Esophagus (tissue), 2 donors: ENCODE measurements around the gene PTPRT. TPM values are rescaled to one million over a fixed set of nuclear protein-coding genes. Genes with fewer than 3 reads are reported as not detected.

ENCODE experiments used
- H3K27ac ChIP-seq, 2 donors: one replicate each; pipeline ENCODE4 v1.5.1; 2013; ENCODE audit warnings: low read depth in 2 of 2, mild to moderate bottlenecking in 2 of 2, inconsistent platforms in 1 of 2, low read length in 1 of 2, moderate library complexity in 1 of 2
- H3K27me3 ChIP-seq, 2 donors: one replicate each; pipeline ENCODE4 v1.6.1; 2013; ENCODE audit warnings: low read length in 2 of 2, control low read depth in 1 of 2, mild to moderate bottlenecking in 1 of 2; ENCODE audit not compliant: insufficient read depth in 2 of 2, control insufficient read depth in 1 of 2
- H3K36me3 ChIP-seq, 2 donors: one replicate each; pipeline ENCODE4 v1.6.1; 2013; ENCODE audit warnings: low read length in 1 of 2; ENCODE audit not compliant: control insufficient read depth in 2 of 2, insufficient read depth in 2 of 2
- H3K4me1 ChIP-seq, 2 donors: one replicate each; pipeline ENCODE4 v1.6.1; 2013; ENCODE audit warnings: low read length in 1 of 2; ENCODE audit not compliant: control insufficient read depth in 2 of 2, insufficient read depth in 2 of 2
- H3K4me3 ChIP-seq, 2 donors: one replicate each; pipeline ENCODE4 v1.5.1; 2013; ENCODE audit warnings: low read length in 2 of 2, mild to moderate bottlenecking in 2 of 2, low read depth in 1 of 2, moderate library complexity in 1 of 2
- H3K9me3 ChIP-seq, 2 donors: one replicate each; pipeline ENCODE4 v1.6.1; 2013; ENCODE audit warnings: mild to moderate bottlenecking in 2 of 2, low read depth in 1 of 2, low read length in 1 of 2, moderate library complexity in 1 of 2; ENCODE audit not compliant: control insufficient read depth in 2 of 2, insufficient read depth in 1 of 2
- WGBS, 2 donors: extraction: QIAGEN DNeasy Blood & Tissue Kit; methylation state at CpG; one replicate each; pipeline ENCODE4 v1.1.7; 2013; 5-methylcytosine and 5-hydroxymethylcytosine counted together
- polyA plus RNA-seq, 2 donors: library from polyadenylated mRNA; stranded (reverse); fragments of 200-250 nt; gene quantifications; one replicate each; pipeline ENCODE4 v1.2.3, GENCODE V29; 2013
- donor health status: healthy with polysubstance abuse.
- donor health status: Bipolar disorder and iron deficiency.

PTPRT gene
- polyA plus RNA-seq, 2 donors, result under 0.01 TPM

DNA sequence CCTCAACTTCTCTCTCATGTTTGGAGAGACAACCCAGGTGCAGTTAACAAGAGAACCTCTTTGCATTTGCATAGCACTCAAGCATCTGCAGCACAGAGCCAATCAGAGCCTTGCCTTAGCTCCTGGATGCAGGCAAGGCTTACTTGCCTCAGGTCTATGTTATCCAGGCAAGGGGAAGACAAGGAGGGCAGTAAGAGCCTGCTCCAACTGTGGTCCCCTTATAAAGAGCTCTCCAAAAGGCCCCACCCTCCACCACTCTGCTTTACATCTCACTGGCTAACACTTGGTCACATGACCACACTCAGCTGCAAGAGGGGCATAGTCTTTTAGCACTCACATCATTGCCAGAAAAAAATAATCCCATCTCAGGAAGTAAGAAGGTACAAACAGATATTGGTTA is 540.0 kb downstream of the PTPRT start:
- Histone ChIP-seq H3K4me1 (no peaks in the 10 kb centered on the region), H3K36me3 (no peaks in the 10 kb centered on the region), H3K4me3 (no peak overlapping the region), H3K27ac (no peak overlapping the region), H3K9me3 (peaks cover 2% of the 10 kb centered on the region in 2 donors), H3K27me3 (no peaks in the 10 kb centered on the region)

DNA sequence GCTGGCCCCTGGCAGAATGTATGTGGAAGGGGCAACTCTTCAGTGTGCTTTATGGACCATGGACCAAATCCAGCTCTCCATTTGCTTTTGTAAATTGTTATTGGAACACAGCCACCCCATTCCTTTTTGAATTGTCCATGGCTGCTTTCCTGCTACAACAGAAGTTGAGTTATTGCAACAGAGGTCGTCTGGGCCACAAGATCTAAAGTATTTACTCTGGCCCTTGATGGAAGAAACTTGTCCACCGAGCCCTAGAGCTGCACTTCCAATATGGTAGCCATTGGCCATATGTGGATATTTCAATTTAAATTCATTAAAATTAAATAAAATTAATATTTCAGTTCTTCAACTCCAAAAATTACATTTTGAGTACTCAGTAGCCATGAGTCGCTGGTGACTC is 543.5 kb downstream of the PTPRT start:
- no peaks in the 10 kb centered on the region for H3K27me3 ChIP-seq
- no peaks in the 10 kb centered on the region for H3K4me1 ChIP-seq
- no peak overlapping the region for H3K27ac ChIP-seq
- no peaks in the 10 kb centered on the region for H3K36me3 ChIP-seq
- peaks cover 4 to 5% of the 10 kb centered on the region in 2 donors for H3K9me3 ChIP-seq
- H3K4me3 ChIP-seq, result no peak overlapping the region
- WGBS, 2 donors, result 48% methylated on average over 3 of the region's 3 CpGs

DNA sequence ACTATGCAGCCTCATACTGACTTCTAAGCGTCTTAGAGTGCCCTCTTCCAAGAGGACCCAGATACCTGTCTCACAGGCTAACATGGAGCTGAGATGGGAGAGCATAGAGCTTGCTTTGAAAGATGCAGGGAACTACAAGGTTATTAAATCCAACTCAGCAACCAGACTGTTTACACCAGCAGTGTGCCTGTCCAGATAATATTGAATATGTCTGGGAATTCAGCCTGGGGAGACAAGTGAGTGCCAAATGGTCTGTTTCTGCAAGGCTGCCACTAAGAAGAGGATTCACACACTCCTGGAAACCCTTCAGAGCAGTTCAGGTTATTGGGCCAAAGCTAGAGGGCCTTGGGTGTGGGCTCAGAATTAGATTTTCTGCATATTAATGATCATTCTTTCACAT is 547.8 kb downstream of the PTPRT start:
- Histone ChIP-seq H3K27me3 (no peaks in the 10 kb centered on the region), H3K4me1 (no peaks in the 10 kb centered on the region), H3K27ac (no peak overlapping the region), H3K4me3 (no peak overlapping the region), H3K36me3 (no peaks in the 10 kb centered on the region), H3K9me3 (peaks cover 2 to 5% of the 10 kb centered on the region in 2 donors)
- WGBS, 2 donors, result 54 to 63% methylated on average over 1 of the region's 1 CpG

DNA sequence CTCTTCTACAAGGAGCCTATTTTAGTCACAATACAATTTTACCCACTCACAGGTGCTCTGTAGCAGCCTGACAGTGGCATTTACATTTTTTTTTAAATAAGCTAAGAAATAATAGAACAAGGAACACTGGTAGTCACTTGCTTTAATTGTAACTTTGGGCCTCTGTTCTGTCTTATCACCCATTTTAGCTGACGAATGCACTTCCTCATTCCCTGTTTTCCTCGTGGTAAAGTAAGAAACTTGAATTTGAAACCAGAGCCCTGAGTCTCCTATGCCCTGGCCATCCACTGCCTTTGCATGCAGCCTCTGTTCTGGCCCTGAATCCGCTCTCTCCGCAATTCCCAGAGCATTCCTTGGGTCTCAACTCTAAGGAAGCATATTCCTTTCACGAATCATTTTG is 550.6 kb downstream of the PTPRT start:
- no peaks in the 10 kb centered on the region for H3K4me1 ChIP-seq
- H3K4me3 ChIP-seq, result no peak overlapping the region
- no peaks in the 10 kb centered on the region for H3K27me3 ChIP-seq
- no peaks in the 10 kb centered on the region for H3K36me3 ChIP-seq
- H3K9me3 ChIP-seq, result peaks cover 2 to 3% of the 10 kb centered on the region in 2 donors
- no peak overlapping the region for H3K27ac ChIP-seq
- WGBS, 2 donors, result 60 to 62% methylated on average over 5 of the region's 5 CpGs

DNA sequence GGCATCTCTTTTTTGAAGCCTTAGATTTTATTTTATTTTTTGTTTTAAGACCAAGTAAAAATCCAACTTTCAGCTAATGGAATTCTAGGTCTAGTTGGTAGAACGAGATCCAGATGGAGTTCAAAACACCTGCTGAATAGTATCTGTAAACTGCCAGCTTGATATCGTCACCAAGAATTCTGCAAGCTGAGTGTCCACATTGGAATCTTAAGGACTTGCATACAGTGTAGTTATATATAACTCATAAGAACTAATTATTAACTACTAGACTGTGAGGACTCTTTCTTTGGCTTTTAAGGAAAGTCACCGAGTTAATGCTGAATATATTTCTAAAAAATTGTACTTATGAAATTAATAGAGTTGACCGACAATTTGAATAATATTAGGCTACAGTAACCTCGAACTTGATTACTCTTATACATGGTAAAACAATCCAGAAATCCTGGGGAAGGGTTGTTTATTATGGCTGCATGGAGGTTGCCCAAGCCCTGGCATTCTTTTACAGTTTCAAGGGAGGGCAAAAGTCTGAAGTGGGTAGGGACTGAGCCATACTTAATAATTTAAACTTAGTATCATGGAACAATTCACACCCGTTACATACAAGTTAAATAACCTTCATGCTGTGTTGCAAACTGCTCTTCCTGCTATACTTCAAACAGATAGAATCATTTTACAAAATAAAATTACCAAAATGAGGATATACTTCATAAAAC is 553.9 kb downstream of the PTPRT start:
- H3K9me3 ChIP-seq, result no peaks in the 10 kb centered on the region
- WGBS, 2 donors, result 67 to 76% methylated on average over 6 of the region's 6 CpGs
- no peaks in the 10 kb centered on the region for H3K27me3 ChIP-seq
- no peak overlapping the region for H3K4me3 ChIP-seq
- H3K27ac ChIP-seq, result no peak overlapping the region
- no peaks in the 10 kb centered on the region for H3K4me1 ChIP-seq
- no peaks in the 10 kb centered on the region for H3K36me3 ChIP-seq

DNA sequence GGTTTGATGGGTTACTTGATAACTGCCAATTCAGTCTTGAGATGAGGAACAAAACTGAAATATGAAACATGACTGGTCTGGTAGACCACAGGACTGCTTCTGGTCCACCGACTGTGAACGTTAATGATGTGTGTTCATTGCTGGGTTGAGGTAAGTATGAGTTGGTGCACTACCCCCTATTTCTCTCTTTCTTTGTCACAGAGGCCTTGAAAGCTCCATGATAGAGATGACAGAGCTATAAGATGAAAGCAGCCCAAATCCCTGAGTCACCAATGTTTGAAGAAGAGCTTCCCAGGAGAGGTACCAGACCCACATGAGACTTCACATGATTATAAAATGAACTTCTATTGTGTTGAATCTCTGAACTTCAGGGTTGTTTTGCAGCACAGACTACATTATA is 555.5 kb downstream of the PTPRT start:
- Histone ChIP-seq H3K4me1 (no peaks in the 10 kb centered on the region), H3K27ac (no peak overlapping the region), H3K4me3 (no peak overlapping the region), H3K27me3 (no peaks in the 10 kb centered on the region), H3K36me3 (no peaks in the 10 kb centered on the region), H3K9me3 (no peaks in the 10 kb centered on the region)
- 92 to 93% methylated on average over 2 of the region's 2 CpGs for WGBS, 2 donors

DNA sequence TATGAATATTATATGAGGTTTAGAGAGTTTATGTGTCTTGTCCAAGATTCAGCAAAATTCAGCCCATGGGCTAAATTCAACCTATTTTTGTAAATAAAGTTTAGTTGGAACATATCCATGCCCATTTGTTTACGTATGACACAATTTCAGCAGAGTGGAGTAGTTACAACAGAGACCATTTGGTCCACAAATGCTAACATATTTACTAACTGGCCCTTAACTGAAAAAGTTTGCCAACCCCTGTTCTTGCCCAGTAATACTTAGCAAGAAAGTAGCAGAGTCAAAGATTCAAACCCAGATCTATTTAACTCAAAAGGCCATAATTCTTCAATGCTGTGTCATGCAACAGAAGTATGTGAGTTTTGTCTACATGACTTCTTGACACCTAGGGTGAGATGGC is 561.0 kb downstream of the PTPRT start:
- Histone ChIP-seq H3K27me3 (no peaks in the 10 kb centered on the region), H3K27ac (no peak overlapping the region), H3K9me3 (no peaks in the 10 kb centered on the region), H3K4me1 (no peaks in the 10 kb centered on the region), H3K4me3 (no peak overlapping the region), H3K36me3 (no peaks in the 10 kb centered on the region)
- 67 to 68% methylated on average over 1 of the region's 1 CpG for WGBS, 2 donors

DNA sequence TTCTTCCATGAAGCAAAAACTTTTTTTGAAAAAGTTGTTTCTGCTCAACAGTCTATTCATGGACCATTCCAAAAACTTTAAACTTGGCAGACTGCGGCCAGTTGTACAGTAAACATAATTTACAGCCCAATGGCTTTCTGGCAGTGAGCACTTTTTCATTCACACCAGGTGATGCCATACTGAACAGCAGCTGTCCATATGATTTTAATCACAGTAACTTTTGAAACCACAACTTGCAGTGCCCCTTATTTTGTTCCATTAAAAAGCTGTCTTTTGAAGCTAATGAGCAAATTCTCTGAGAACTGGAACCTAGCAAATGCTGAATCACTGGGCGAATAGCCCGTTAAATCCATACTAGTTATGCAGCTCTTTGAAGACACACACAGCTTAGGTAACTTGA is 576.6 kb downstream of the PTPRT start:
- H3K27me3 ChIP-seq, result no peaks in the 10 kb centered on the region
- no peaks in the 10 kb centered on the region for H3K4me1 ChIP-seq
- 66 to 68% methylated on average over 3 of the region's 3 CpGs for WGBS, 2 donors
- H3K36me3 ChIP-seq, result no peaks in the 10 kb centered on the region
- no peak overlapping the region for H3K27ac ChIP-seq
- no peak overlapping the region for H3K4me3 ChIP-seq
- H3K9me3 ChIP-seq, result peaks cover 0 to 4% of the 10 kb centered on the region in 2 donors

DNA sequence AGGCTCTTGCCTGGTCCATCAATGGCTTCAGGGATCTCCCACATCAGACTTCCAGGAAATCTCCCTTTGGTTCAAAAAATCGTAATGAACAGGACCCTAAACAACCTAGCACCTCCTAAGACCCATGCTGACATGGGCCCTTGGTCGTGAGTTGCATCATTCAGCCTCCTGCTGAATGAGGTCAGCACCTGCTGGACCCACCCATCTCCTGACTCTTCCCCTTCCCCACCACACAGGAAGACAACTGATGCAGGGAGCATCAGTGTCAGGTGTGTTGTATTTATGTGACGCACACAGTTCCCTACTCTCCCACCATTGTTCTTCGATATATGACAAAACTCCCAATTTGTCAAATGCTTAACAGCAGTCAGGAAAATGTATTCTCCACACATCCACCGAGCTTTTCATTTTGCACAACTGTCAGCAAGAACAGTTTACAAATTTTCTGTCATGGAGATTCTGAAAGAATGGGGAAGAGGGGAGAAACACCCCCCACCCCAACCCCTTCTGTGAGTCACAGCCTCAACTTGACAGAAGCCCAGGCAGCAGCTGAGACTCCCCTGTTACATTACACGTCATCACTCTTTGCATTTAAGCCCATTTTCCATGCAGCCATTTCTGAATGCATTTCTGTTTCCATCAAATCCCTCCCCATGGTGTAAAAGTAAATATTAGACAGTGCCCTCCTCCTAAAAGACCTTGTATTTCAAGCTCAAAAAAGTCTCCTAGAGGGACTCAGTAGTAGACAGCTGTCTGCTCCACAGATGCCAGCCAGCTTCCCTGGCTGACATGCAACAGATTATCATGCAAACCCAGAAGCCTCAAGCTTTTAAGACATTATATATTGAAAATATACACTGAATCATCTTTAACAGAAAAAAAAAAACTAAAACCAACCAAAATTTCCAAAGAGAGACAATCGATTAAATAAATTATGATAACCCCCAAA is 577.5 kb downstream of the PTPRT start:
- Histone ChIP-seq H3K27ac (no peak overlapping the region), H3K9me3 (peaks cover 0 to 4% of the 10 kb centered on the region in 2 donors), H3K4me3 (no peak overlapping the region), H3K36me3 (no peaks in the 10 kb centered on the region), H3K27me3 (no peaks in the 10 kb centered on the region), H3K4me1 (no peaks in the 10 kb centered on the region)
- 59 to 61% methylated on average over 7 of the region's 7 CpGs for WGBS, 2 donors
